CD4-positive, alpha-beta T cell treated with Interleukin-12 subunit alpha and Interleukin-12 subunit beta, for 1 hour (primary cell): ENCODE data around the gene KCNG1.

Experiments used
- DNase-seq: peaks from one replicate; pipeline ENCODE4 v3.0.0-alpha.2; 2020

Gene KCNG1

DNA sequence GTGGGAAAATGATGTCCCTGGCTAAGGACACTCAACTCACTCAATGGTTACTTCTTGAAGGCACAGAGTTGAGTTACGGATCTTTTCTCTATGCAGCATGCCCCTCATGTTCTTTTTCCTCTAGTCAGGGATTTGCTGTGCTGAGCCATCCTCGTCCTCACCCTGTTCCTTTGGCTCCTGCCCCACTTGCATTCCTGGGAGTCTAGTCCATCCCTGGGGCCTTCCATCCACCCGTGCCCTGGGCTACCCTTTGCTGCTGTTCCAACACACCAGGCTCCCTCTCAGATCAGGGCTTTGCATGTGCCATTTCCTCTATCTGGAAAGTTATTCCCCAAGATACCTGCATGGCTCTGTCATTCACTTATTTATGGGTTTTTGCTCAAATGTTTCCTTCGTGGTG is 13.3 kb upstream of the KCNG1 start:
- no peak for DNase-seq

DNA sequence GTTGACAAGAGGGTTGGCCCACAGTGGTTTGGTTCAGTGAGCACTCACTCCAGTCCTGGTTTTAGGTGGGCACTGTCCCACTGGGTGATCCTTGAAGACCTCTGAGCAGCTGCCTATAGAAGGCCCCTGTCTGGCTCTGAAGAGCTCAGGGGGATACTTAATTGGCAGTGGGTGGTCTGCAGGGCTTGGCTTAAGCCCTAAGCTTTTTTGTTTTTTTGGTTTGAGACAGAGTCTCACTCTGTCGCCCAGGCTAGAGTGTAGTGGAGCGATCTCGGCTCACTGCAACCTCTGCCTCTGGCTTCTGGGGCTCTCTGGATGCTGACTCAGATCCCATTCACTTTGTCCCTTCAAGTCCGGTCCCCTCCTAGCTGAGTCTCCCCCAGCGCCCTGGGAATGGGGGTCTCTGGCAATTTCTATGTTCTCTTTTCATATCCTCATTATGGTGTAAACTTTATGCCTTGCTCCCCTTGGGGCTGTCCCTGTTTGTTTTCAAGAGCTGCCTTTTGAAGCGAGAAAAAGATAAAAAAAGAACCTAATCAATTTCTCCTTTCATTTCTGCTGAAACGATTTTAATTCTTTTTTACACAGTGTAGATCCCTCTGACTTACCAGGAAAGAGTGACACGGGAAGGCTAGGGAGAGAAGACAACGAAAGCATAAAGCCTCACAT is 12.2 kb upstream of the KCNG1 start:
- DNase-seq, result no peak

DNA sequence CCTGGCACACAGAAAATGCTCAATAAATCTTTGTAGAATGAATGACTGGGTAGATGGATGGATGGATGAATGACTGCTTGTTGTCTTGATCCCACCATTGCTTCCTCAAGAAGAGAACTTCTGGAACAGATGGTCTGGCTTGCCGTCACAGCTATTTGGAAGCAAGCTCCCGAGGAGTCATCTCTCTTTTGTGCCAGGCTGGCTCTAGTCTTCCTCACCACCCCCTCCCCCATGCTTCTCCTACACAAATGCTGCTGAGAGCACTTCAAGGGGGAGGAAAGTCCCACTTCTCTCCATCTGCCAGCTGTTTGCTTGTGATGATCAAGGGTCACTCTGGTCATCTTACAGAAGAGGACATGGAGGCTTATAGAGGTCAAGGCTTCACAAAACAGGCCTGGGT is 11.6 kb upstream of the KCNG1 start:
- no peak for DNase-seq

DNA sequence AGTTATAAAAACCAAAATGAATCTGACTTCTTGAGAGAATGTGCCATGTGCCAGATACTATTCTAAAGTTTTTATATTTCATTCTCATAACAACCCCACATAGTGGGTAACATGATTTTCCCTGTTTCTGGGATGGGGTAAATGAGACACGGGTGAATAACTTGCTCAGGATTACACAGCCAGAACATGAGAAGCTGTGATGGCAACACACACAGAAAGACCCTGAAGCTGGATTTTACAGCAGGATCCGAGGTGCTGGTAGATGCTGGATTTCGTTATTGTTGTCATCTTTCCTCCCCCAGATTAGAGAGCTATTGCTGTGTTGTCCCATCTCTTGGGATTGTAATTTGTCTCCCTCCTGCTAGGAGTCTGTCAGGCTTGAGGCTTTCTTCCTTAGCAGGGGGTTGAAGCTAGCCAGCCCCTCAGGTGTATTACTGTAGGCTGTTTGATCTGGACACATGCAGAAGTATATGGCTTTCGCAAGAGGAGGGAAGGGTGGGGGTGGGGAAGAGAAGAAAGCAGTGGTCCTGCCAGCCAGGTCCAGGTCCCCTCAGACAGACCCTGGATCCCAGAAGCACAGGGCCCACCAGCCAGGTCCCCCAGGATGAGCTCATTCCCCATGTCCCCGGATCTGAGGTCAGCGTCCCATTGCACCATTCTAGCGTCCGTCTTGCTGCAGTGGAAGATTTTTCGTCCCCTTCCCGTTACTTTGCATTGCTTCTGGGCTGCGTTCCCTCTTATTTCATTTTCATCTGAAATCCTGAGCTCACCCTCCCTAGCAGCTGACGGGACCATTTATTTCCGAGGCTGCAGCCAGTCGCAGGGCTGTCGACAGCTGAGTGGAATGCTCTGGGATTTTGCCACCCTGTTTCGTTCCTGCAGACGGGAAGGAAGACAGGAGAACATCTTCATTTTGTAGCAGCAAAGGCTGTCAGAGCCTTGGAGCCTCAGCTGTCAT is 7.3 kb upstream of the KCNG1 start:
- no peak for DNase-seq

DNA sequence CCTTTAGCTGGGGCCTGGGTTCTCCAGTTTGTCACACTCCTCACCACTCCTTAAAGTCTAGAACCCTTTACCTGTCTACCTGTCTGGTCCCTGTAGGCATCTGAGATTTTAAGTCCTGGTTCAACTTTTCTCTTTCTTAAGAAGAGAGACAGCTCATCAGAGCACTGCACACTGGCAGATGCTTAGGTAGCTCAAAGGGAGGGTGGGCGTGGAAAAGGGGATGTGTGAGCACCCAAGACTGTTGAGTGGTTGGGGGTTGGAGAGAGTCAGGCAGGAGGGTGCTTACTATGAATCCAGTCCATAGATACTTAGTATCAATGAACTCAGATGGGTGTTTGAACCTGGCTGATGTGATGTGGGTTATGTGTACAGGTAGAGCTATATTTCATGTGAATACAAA is 6.6 kb upstream of the KCNG1 start:
- DNase-seq, result no peak

DNA sequence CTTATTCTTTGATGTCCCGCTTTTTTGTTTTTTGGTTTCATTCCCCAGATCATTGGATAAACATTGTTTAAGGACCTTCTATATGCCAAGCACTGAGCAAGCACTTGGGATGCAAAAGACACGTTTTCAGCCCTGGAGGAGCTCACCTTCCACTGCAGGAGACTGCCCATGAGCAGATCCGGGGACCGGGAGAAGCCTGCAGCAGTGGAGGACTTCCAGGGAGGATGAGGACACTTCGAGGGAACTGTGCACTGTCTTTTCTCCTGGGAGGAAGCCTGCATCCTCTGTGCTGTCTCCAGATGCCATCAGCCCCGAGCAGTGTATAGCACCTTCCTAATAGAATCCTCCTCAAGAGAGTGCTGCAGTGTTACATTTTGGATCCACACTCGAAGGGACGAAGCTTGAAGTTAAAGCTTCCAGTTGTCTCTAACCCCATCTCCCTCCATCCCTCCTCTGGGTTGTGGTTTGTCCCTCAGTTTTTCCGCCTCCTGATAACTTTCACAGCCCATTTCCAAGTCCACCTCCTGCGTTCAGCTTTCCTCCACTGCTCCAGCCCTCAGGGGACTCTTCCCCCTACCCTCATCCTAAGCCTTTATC is 5.8 kb upstream of the KCNG1 start:
- no peak for DNase-seq

DNA sequence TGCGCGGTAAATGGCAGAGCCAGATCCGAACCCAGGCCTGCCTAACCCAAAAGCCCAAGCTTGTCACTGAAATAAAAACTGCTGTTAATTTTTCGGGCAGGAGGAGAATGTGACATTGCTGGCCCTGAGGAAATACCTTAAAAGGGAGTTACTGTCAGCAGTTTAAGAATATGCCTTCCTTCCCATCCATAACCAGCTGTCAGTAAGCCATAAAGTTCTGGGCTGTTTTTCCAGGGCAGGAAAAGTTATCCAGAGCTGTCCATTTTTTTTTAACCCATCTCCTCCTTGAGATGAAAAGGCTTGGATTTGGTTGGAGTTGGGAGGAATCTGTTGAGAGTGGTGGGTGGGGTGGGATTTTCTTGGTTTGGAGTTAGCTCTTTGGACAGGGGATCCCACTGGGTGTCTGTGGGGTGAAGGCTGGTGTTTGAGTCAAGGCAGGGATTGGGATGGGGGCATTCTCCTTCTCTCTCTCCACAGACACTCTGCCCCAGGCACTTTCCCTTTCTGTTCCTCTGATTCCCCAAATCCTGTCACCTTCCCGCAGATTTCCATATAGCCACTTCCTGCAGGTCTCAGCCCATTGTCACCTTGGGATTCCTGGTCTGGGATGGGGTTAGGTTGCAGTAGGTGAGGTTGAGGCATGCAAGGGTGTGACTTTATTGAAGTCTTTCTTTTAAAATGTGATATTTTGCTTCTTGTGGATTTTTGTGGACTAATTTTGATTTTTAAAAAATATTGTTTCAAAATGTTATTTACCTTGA is 4.3 kb upstream of the KCNG1 start:
- no peak for DNase-seq

DNA sequence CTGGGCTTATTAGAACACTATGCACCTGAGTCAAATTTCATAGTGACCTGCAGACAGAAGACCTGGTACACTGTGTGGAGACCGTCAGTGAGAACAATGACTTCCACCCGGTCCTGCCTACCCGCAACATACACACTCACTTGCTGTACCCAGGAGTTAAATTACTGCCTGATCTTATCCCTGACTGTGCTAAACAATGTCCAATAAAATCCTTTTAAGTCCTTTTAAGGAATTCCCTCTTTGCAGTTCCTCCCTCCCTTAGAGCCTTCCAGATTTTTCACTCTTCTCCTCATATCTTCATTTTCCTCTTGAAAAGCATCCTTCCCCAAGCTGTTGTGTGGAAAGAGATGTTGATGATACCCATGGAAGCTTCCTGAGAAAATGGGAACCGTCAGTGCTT is 3.4 kb upstream of the KCNG1 start:
- no peak for DNase-seq

DNA sequence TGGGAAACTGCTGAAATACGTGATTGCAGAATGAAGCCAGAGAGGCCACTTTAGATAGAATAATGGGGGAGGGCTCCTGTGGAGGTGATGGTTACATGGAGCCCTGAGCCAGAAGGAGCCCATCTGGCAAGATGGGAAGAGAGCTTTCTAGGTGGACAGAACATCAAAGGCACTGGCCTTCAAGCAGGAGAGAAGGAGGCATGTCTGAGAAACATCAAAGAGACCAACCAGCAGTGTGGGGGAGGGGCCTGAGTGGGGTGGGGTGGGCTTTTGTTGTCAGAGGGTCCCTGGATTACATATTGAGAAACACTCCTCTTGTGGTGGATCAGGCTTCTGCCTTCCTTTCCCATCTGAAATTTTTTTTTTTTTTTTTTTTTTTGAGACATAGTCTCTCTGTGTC is 1.9 kb upstream of the KCNG1 start:
- DNase-seq, result no peak

DNA sequence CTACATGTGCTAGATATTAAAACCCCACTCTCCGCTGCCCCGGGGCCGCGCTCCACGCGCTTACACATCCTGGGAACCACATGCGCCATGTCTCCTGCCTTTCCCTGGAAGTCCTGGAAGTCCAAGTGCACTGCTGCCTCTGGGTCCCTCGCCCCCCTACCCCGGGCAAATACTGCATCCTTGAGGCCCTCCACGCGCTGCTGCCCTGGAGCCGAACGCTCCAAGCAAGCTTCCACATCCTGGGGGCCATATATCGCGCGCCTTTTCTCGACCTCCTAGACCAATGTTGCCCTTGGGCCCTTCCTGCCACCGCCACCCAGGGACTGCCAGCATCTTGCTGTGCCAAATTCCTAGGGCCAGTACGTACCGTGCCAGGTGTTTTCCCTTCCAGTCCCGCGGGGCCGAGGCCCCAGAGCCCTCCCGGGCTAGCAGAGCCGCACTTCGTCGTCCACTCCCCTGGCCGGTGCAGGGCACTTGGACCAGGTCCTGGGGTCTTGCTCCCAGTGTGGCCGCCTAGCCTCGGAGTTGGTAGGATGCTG is 779 bp upstream of the KCNG1 start:
- no peak for DNase-seq

DNA sequence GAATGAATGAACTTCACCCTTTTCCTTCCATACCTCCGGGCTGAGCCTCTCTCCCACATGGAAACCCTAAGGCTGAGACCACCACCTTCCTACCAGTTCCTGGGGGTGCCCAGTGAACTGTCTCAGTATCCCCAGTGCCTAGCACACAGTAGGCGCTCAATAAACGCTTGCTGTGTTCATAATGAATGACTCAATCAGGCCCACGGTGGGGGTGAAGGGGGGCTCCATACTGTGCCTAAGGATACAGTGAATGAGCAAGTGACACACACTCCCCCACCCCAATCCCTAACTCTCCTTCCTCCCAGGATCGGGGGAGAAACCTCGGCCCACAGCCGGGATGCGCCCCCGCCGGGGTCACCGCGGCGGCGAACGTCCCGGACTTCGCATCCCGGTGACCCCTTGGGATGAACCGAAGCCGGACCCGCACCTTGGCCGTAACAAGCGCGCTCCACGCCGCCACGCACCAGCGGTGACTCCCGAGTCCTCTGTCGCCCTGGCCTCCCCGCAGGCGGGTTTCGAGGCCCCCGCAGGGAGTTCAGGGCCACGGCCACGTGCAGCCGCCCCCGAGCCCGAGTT is 592 bp downstream of the KCNG1 start:
- DNase-seq, result no peak

DNA sequence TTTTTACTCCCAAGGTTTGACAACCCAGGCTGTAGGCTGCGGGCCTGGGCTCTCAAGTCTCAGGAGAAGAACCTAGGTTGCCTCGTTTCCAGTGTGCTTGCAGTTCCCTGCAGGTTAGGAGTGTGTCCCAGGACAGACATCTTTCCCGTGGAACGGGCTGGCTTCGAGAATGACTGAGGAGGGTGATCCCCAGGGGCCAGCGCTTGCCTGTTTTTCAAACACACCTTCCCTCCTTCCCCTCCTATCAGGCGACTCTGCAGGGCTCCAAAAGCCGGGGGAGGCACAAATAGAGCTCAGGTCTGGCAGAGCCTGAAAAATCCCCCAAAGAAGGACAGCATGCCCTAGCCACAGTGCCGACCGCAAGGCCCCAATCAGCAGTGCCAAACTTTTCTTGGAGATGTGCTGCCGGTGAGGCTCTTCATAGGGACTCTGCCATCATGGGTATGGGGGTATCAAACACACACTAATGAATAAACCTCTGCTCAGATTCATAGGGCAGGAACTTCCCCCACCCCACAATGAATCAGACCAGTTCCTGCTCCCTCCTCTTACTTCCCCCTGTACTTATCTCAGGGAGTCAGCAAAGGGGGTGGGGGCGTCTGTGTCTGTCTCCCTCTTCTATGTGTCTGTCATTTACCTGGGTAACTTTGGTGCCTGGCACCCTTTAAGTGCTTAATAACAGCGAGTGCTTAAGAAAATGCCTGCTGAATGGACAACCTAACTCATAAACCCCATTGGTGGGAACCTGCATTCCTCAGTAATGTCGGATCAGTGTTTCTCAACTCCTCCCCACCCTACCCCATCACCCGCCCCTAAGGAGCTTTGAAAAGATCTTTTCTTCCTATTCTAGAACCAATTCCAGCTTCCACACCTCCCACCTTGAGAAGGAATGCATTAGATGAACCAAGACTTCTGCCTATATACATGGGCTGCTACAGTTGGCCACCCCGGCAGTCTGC is 1.6 kb downstream of the KCNG1 start:
- no peak for DNase-seq

DNA sequence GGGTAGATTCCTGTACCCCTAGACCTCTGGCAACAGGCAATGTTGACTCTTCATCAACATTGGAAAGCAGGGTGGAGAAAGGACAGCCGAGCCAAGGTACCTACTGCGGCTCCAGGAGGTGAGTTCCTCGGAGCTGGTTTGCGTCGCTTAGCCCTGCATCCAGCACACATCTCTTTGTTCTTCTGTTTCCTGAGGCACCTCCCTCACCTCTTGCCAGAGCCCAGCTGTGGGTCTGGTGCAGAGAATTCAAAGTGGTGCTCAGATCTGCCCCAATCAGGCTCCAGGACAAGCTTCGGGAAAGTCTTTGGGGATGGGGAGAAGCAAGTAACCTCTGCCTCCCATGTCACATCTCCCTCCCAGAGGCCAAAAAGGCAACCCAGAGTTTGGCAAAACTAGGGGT is 2.2 kb downstream of the KCNG1 start:
- no peak for DNase-seq

DNA sequence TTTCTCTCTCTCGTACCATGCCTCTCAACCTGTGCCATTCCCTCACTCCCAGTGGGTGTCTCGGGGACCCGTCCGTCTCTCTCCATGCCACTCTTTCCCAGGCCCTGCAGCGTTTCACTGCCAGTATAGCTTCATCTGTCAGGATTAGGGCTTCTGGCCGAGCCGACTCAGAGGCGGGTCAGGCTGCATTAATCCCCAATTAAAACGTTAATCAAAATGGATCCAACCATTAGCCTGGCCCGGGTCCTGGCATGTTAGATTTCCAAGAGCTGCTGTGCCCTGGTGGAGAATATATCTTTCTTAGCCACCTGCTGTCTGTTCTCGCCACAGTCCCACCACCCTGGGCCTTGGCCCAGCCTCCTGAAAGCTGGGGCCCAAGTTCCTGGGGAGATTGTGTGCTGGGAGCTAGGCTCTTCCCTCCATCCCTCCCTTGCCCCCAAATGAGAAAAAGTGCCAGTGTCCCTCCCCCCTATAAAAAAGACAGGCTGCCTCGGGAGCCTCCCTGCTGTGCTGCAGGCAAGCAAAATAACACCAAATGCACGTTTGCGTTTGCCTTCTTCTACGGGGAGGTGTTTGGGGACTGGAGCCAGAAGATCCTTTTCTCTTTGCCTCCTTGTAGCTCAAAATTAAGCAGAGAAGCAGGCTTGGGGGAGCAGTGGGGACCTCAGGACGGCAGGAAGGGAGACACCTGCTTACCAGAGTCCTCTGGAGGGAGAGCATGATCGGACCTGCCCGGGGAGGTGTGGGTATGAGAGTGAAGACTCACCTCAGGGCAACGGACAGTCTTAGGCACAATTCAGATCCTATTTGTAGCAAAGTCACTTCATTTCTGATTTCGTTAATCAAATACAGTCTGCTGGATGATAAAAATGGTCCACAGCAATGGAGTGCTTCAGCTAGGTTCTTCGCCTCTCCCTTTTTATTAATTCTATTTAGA is 3.0 kb downstream of the KCNG1 start:
- DNase-seq, result no peak

DNA sequence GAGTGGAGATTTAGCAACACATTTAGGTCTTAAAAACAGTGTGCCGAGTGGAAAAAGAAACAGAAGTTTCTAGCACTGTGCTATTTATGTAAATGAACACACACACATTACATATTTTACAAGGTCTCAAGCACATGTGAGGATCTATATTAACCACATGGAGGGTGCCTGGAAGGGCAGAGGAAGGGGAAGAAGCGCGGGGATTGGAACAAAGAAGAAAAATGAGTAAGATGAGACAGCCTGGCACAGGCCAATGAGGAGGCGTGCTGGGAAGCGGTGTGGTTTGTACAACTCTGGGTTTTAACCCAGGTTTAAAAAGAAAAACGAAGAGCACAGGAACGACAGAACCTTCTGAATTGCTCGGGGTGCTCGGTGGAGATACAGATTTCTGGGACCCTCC is 5.7 kb downstream of the KCNG1 start:
- DNase-seq, result no peak

DNA sequence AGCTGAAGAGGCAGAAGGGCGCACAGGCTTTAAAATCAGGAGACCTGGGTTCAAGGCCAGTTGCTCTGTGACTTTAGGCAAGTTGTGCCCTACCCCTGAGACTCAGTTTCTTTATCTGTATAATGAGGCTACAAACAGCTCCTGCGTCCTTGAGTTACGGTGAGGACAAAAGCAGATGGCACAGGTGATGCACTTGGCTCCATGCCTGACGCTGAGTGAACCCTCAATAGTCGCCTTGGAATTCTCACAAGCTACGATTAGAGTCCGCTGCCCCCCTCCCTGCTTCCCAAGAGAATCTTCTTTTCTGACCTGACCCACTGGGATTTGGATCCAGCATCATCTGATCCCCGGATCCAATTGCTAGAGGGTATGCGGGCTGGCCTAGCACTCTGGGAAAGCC is 6.4 kb downstream of the KCNG1 start:
- DNase-seq, result no peak

DNA sequence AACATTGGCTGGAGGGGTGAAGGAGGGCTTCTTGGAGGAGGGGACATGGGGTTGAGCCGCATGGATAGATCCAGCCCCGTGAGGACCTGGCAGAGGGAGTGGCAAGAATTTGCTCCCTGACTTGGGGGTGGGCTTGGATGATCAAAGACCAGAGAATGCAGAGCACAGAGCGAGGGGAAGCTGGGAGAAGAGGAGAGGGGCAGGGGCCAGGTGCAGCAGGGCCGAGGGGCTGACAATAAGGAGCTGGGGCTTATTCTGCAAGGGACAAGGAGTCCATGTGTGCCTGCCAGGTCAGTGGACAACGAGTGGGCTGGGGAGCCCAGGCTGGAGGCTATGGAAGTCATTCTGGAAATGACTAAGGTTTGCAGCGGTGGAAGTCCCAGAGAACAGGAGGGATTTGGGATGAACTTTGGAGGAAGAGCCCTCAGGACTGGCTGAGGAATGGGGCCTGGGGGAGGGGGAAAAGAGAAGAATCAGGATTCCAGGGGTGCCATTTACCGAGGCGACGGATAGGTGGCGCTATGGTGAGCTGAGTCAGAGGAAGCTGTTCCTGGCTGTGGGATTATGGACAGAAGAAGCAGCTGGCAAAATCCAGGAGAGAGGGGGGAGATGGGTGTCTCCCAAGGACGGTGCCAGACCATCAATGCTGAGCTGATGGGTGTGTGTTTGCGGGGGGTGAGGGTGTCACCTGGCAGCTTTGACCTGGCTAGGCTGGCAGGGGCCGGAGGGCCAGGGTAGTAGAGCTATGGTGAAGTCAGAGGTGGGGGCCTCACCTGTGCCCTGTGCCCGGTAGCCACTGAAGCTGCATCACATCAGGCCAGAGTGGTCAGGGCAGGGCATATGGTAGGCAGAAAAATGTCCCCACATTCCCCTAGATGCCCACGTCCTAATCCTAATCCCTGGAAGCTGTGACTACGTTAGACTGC is 7.8 kb downstream of the KCNG1 start:
- DNase-seq, result no peak

DNA sequence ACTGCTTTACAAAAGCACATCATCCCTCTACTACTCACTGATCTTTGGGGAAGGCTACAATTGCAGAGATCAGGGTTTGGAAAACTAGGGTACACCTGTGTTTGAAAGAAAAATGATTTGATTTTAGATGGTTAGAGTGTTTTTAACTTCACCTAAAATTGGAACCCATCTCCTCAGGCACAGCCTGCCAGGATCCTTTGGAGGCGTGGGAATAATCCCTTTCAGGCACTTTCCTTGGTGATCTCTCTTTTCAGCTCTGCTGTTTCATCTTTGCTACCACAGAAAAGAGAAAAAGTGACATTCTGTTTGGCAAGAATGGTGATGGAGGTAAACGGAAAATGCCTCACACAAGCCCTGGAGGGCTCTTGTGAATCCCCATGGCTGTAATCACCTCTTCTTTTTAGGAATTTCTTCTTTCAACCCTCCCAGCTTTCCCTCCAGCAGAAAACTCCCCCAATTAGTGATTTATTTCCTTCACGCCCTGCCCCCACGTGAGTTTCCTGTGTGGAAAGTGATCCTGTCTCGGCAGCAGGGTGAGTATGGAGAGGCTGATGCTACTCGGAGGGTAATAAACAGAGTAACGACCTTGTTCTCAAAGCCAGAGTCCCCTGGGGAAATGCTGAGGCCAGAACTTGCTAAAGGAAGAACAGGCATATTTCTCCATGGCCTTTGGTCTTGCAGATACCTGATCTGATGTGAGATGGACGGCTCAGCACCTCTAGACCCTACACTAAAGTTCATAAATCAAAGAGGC is 9.2 kb downstream of the KCNG1 start:
- DNase-seq, result no peak
